ENCODE measurements around the gene PAX9. TPM values are rescaled to one million over a fixed set of nuclear protein-coding genes. Genes with fewer than 3 reads are reported as not detected.
A peak's percentile ranks its signal among the peaks of the same experiment; 100 is the strongest.

Gene PAX9
- total RNA-seq, 1 donor from 2014 or later, result 1.2 TPM

DNA sequence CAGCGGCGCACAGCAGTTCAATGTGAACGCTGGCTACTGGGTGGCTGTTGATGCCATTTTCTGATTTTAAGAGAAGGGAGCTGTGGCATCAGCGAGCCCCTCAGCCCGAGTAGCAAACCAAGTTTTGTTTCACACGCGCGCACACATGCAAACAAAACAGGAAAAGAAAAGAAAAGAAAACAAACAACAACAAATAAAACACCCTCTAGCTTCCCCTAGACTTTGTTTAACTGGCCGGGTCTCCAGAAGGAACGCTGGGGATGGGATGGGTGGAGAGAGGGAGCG lies 540 bp downstream of the PAX9 start:
- peaks cover 86% of the 10 kb centered on the region for H3K27me3 Mint-ChIP-seq (ENCODE audit: low read depth, unreplicated experiment)
- FAIRE-seq, result no peak
- peak overlapping the region; percentile 64 for H2AFZ ChIP-seq (ENCODE audit: low read depth, low read length)

DNA sequence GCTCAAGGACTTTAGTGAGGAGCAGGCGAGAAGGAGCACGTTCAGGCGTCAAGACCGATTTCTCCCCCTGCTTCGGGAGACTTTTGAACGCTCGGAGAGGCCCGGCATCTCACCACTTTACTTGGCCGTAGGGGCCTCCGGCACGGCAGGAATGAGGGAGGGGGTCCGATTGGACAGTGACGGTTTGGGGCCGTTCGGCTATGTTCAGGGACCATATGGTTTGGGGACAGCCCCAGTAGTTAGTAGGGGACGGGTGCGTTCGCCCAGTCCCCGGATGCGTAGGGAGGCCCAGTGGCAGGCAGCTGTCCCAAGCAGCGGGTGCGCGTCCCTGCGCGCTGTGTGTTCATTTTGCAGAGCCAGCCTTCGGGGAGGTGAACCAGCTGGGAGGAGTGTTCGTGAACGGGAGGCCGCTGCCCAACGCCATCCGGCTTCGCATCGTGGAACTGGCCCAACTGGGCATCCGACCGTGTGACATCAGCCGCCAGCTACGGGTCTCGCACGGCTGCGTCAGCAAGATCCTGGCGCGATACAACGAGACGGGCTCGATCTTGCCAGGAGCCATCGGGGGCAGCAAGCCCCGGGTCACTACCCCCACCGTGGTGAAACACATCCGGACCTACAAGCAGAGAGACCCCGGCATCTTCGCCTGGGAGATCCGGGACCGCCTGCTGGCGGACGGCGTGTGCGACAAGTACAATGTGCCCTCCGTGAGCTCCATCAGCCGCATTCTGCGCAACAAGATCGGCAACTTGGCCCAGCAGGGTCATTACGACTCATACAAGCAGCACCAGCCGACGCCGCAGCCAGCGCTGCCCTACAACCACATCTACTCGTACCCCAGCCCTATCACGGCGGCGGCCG lies 1.1 kb downstream of the PAX9 start:
- Histone ChIP-seq H3K36me3 (ENCODE audit: insufficient read depth, low read length) (no peaks in the 10 kb centered on the region), H4K20me1 (ENCODE audit: insufficient read depth, low read length) (no peaks in the 10 kb centered on the region), H3K9ac (ENCODE audit: low read length) (no peak overlapping the region), H3K27ac (ENCODE audit: low read depth, low read length) (no peak overlapping the region), H3K4me1 (ENCODE audit: insufficient read depth, low read length) (peaks cover 13% of the 10 kb centered on the region), H3K79me2 (ENCODE audit: insufficient read depth, low read length) (no peaks in the 10 kb centered on the region), H3K27me3 (ENCODE audit: insufficient read depth, low read length) (peaks cover 96% of the 10 kb centered on the region), H3K9me3 (ENCODE audit: insufficient read depth, low read depth, low read length) (peaks cover 6% of the 10 kb centered on the region), H3K4me3 (ENCODE audit: insufficient read depth, low read depth, low read length) (peak overlapping the region; percentile 42), H3K4me2 (ENCODE audit: low read length) (peak overlapping the region; percentile 85), H2AFZ (ENCODE audit: low read depth, low read length) (peak overlapping the region; percentile 64)
- H3K4me1 Mint-ChIP-seq (ENCODE audit: low read depth, unreplicated experiment), result peaks cover 13% of the 10 kb centered on the region
- peaks cover 86% of the 10 kb centered on the region for H3K27me3 Mint-ChIP-seq (ENCODE audit: low read depth, unreplicated experiment)
- FAIRE-seq (no peak), DNase-seq (ENCODE audit: low read depth) (no peak)
- H3K4me3 Mint-ChIP-seq (ENCODE audit: unreplicated experiment), result peak overlapping the region; percentile 88
- peaks cover 16% of the 10 kb centered on the region for H3K9me3 Mint-ChIP-seq (ENCODE audit: unreplicated experiment)
- H3K36me3 Mint-ChIP-seq (ENCODE audit: low read depth, unreplicated experiment), result peaks cover 1% of the 10 kb centered on the region
- H3K27ac Mint-ChIP-seq (ENCODE audit: unreplicated experiment), result peak overlapping the region; percentile 92
- peak; percentile 82 for TF ChIP-seq EZH2 (IDR thresholded peaks at IDR 0.05; ENCODE audit: insufficient read depth, low read length)
- TF ChIP-seq, protein P1, sequence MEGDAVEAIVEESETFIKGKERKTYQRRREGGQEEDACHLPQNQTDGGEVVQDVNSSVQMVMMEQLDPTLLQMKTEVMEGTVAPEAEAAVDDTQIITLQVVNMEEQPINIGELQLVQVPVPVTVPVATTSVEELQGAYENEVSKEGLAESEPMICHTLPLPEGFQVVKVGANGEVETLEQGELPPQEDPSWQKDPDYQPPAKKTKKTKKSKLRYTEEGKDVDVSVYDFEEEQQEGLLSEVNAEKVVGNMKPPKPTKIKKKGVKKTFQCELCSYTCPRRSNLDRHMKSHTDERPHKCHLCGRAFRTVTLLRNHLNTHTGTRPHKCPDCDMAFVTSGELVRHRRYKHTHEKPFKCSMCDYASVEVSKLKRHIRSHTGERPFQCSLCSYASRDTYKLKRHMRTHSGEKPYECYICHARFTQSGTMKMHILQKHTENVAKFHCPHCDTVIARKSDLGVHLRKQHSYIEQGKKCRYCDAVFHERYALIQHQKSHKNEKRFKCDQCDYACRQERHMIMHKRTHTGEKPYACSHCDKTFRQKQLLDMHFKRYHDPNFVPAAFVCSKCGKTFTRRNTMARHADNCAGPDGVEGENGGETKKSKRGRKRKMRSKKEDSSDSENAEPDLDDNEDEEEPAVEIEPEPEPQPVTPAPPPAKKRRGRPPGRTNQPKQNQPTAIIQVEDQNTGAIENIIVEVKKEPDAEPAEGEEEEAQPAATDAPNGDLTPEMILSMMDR (IDR thresholded peaks at IDR 0.05; ENCODE audit: insufficient read depth, low read depth, low read length), result no peak

More for the DNA sequence above, 540 bp downstream of the PAX9 start:
- Mint-ChIP-seq H3K4me1 (ENCODE audit: low read depth, unreplicated experiment) (peaks cover 15% of the 10 kb centered on the region), H3K4me3 (ENCODE audit: unreplicated experiment) (peak overlapping the region; percentile 88), H3K36me3 (ENCODE audit: low read depth, unreplicated experiment) (peaks cover 1% of the 10 kb centered on the region), H3K27ac (ENCODE audit: unreplicated experiment) (peak overlapping the region; percentile 92), H3K9me3 (ENCODE audit: unreplicated experiment) (peaks cover 16% of the 10 kb centered on the region)
- no peaks in the 10 kb centered on the region for H3K36me3 ChIP-seq (ENCODE audit: insufficient read depth, low read length)
- peak overlapping the region; percentile 85 for H3K4me2 ChIP-seq (ENCODE audit: low read length)
- H3K79me2 ChIP-seq (ENCODE audit: insufficient read depth, low read length), result no peaks in the 10 kb centered on the region
- no peak for TF ChIP-seq EZH2 (IDR thresholded peaks at IDR 0.05; ENCODE audit: insufficient read depth, low read length)
- TF ChIP-seq, protein P1 (IDR thresholded peaks at IDR 0.05; ENCODE audit: insufficient read depth, low read depth, low read length), result no peak
- H3K4me1 ChIP-seq (ENCODE audit: insufficient read depth, low read length), result peaks cover 18% of the 10 kb centered on the region
- H3K4me3 ChIP-seq (ENCODE audit: insufficient read depth, low read depth, low read length), result peak overlapping the region; percentile 42
- DNase-seq (ENCODE audit: low read depth), result no peak
- H3K27ac ChIP-seq (ENCODE audit: low read depth, low read length), result no peak overlapping the region
- H3K27me3 ChIP-seq (ENCODE audit: insufficient read depth, low read length), result peaks cover 96% of the 10 kb centered on the region
- H3K9me3 ChIP-seq (ENCODE audit: insufficient read depth, low read depth, low read length), result peaks cover 6% of the 10 kb centered on the region
- no peak overlapping the region for H3K9ac ChIP-seq (ENCODE audit: low read length)
- no peaks in the 10 kb centered on the region for H4K20me1 ChIP-seq (ENCODE audit: insufficient read depth, low read length)
